Measurements from ENCODE around the gene ARSB.

The ARSB gene

GRCh38 chr5:78985116-78985724 lies at the start of gene ARSB:
Gene ARSB (minus strand): TSS chr5:78985310. CDS start chr5:78985248, 62 bp downstream.
- DNase-seq (ENCODE audit: low read depth) = peak; percentile 39

GRCh38 chr5:79032782-79033181 lies 47.7 kb upstream of the ARSB start:
- no peak for DNase-seq (ENCODE audit: low read depth)

GRCh38 chr5:79032031-79032695 lies 47.1 kb upstream of the ARSB start:
- DNase-seq (ENCODE audit: low read depth) = no peak

- no peak for DNase-seq (ENCODE audit: low read depth)
These were observed 46.4 kb upstream of the ARSB start for GRCh38 chr5:79031485-79031867.

GRCh38 chr5:79030663-79031484 lies 45.8 kb upstream of the ARSB start:
- no peak for DNase-seq (ENCODE audit: low read depth)

GRCh38 chr5:79025054-79025472 lies 40.0 kb upstream of the ARSB start:
- peak; percentile 15 for DNase-seq (ENCODE audit: low read depth)

GRCh38 chr5:79023947-79024346 lies 38.8 kb upstream of the ARSB start:
- no peak for DNase-seq (ENCODE audit: low read depth)

- no peak for DNase-seq (ENCODE audit: low read depth)
These were observed 38.2 kb upstream of the ARSB start for GRCh38 chr5:79023348-79023747.

GRCh38 chr5:79022771-79023170 lies 37.7 kb upstream of the ARSB start:
- DNase-seq (ENCODE audit: low read depth) = no peak

GRCh38 chr5:79021753-79022152 lies 36.6 kb upstream of the ARSB start:
- no peak for DNase-seq (ENCODE audit: low read depth)

GRCh38 chr5:79020861-79021561 lies 35.9 kb upstream of the ARSB start:
- DNase-seq (ENCODE audit: low read depth) = no peak

- DNase-seq (ENCODE audit: low read depth) = no peak
These were observed 29.5 kb upstream of the ARSB start for GRCh38 chr5:79014631-79015030.

- DNase-seq (ENCODE audit: low read depth) = no peak
These were observed 26.8 kb upstream of the ARSB start for GRCh38 chr5:79011869-79012268.

GRCh38 chr5:79011219-79011836 lies 26.2 kb upstream of the ARSB start:
- DNase-seq (ENCODE audit: low read depth) = no peak

- no peak for DNase-seq (ENCODE audit: low read depth)
These were observed 23.3 kb upstream of the ARSB start for GRCh38 chr5:79008362-79008761.

- no peak for DNase-seq (ENCODE audit: low read depth)
These were observed 22.8 kb upstream of the ARSB start for GRCh38 chr5:79007872-79008271.

- DNase-seq (ENCODE audit: low read depth) = no peak
These were observed 21.0 kb upstream of the ARSB start for GRCh38 chr5:79005936-79006631.

- no peak for DNase-seq (ENCODE audit: low read depth)
These were observed 20.0 kb upstream of the ARSB start for GRCh38 chr5:79005151-79005550.

- DNase-seq (ENCODE audit: low read depth) = no peak
These were observed 17.3 kb upstream of the ARSB start for GRCh38 chr5:79002374-79002773.

- no peak for DNase-seq (ENCODE audit: low read depth)
These were observed 16.4 kb upstream of the ARSB start for GRCh38 chr5:79001471-79001870.

- no peak for DNase-seq (ENCODE audit: low read depth)
These were observed 12.0 kb upstream of the ARSB start for GRCh38 chr5:78997090-78997489.
